ENCODE data around the gene SKA1. TPM values are rescaled to one million over a fixed set of nuclear protein-coding genes. Genes with fewer than 3 reads are reported as not detected.

Gene SKA1
- total RNA-seq, 1 experiment from 2014 or later: 20.6 TPM

DNA sequence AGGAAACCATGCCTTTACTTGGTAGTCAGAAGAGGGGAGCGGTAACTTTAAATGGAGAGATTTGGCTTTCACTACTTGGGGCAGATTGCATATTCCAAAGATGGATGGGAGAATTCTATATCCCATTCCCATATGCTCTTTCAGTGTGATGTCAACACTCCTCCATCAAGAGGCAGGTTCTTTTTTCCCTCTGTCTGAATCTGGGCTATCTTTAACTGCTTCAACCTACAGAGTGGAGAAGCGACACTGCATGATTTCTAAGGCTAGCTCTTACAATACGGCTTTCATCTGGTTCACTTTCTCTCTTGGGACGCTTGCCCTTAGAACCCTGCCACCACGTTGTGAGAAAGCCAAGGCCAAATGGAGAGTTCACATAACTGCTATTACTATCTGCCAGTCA lies 34.4 kb downstream of the SKA1 start:
- Histone ChIP-seq H3K79me1 (ENCODE audit: insufficient read depth, low read depth, low read length, poor library complexity, severe bottlenecking) (no peaks in the 10 kb centered on the region), H3K27me3 (ENCODE audit: insufficient read depth, low read length) (no peaks in the 10 kb centered on the region), H2BK5ac (ENCODE audit: insufficient read length, low read length) (no peak overlapping the region), H3K18ac (ENCODE audit: insufficient read length, low read depth, low read length) (no peak overlapping the region), H4K5ac (ENCODE audit: insufficient read length, low read depth, low read length) (no peak overlapping the region), H3K9me3 (ENCODE audit: control insufficient read depth, low read depth, low read length) (no peaks in the 10 kb centered on the region), H3T11ph (ENCODE audit: low read length) (no peak overlapping the region), H3K4me1 (ENCODE audit: insufficient read depth, low read length) (peaks cover 4% of the 10 kb centered on the region; the same call in 1 of the 2 replicates), H4K8ac (replicated peaks; ENCODE audit: insufficient read length, low read depth, low read length) (no peak overlapping the region), H3K79me2 (ENCODE audit: insufficient read depth, low read length) (no peaks in the 10 kb centered on the region), H2BK12ac (ENCODE audit: insufficient read length, low read depth, low read length) (no peak overlapping the region), H2BK20ac (ENCODE audit: low read depth, low read length, poor library complexity, severe bottlenecking) (no peak overlapping the region), H4K20me1 (ENCODE audit: control insufficient read depth, insufficient read depth, insufficient read length) (no peaks in the 10 kb centered on the region), H3K23me2 (ENCODE audit: insufficient read length, low read depth, low read length, poor library complexity, severe bottlenecking) (no peaks in the 10 kb centered on the region), H3K27ac (ENCODE audit: insufficient read length, low read depth, low read length) (no peak overlapping the region), H4K91ac (ENCODE audit: insufficient read length, low read depth, low read length) (no peak overlapping the region), H2BK15ac (ENCODE audit: low read depth, low read length) (no peak overlapping the region), H3K23ac (ENCODE audit: insufficient read length, low read depth, low read length) (no peak overlapping the region), H2BK120ac (ENCODE audit: low read depth, low read length, poor library complexity, severe bottlenecking) (no peak overlapping the region), H3K4ac (ENCODE audit: low read depth, low read length) (no peak overlapping the region), H2AK5ac (ENCODE audit: insufficient read length, low read length) (no peak overlapping the region), H3K4me2 (ENCODE audit: insufficient read depth, insufficient read length, low read length) (no peak overlapping the region), H3K56ac (ENCODE audit: insufficient read length, low read depth, low read length) (no peak overlapping the region), H3K9ac (ENCODE audit: extremely low read depth, insufficient read length, low read length) (no peak overlapping the region), H2AFZ (ENCODE audit: low read length) (no peak overlapping the region), H3K14ac (ENCODE audit: insufficient read depth, low read length) (no peak overlapping the region)
- H3K36me3 Mint-ChIP-seq (ENCODE audit: insufficient read depth in 1 of 3, low read depth in 3 of 3): no peaks in the 10 kb centered on the region; a peak in 1 of 7 replicates
- peaks cover 22% of the 10 kb centered on the region for H3K27me3 Mint-ChIP-seq (ENCODE audit: low read depth)
- no peak overlapping the region for H3K27ac Mint-ChIP-seq
- no peaks in the 10 kb centered on the region for H3K9me3 Mint-ChIP-seq
- no peak overlapping the region for H3K4me3 Mint-ChIP-seq
- TF ChIP-seq, protein P1, sequence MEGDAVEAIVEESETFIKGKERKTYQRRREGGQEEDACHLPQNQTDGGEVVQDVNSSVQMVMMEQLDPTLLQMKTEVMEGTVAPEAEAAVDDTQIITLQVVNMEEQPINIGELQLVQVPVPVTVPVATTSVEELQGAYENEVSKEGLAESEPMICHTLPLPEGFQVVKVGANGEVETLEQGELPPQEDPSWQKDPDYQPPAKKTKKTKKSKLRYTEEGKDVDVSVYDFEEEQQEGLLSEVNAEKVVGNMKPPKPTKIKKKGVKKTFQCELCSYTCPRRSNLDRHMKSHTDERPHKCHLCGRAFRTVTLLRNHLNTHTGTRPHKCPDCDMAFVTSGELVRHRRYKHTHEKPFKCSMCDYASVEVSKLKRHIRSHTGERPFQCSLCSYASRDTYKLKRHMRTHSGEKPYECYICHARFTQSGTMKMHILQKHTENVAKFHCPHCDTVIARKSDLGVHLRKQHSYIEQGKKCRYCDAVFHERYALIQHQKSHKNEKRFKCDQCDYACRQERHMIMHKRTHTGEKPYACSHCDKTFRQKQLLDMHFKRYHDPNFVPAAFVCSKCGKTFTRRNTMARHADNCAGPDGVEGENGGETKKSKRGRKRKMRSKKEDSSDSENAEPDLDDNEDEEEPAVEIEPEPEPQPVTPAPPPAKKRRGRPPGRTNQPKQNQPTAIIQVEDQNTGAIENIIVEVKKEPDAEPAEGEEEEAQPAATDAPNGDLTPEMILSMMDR (conservative IDR thresholded peaks at IDR 0.05): no peak
- no peak for DNase-seq
- no CpG with 5 or more reads among the region's 5 CpGs for WGBS (ENCODE audit: extremely low coverage, insufficient read length, low lambda C conversion rate)
- H3K4me1 Mint-ChIP-seq: peaks cover 43 to 57% of the 10 kb centered on the region in 2 experiments
